Panc1 (cell line): ENCODE measurements around the gene CENPE. TPM values are rescaled to one million over a fixed set of nuclear protein-coding genes. Genes with fewer than 3 reads are reported as not detected.

Source experiments
- ATAC-seq: fragments of 200-7000 bp; cut with Tn5 transposase; 2 replicates; pipeline ENCODE4 v1.9.1; 2020; ENCODE audit warnings: mild to moderate bottlenecking, moderate library complexity
- BruUV-seq: library from RNA; stranded (reverse); fragments of 400-500 nt; replicated peaks from 2 replicates; lab custom pipeline; 2021; lab: Mats Ljungman, UMichigan
- CTCF ChIA-PET: fragments of 300-600 bp; sonication (Branson Sonifier 250); formaldehyde crosslinking; loops from one replicate; lab custom pipeline; 2022; ENCODE audit warnings: antibody characterized with exemption; lab: Charles Lee
- POLR2A ChIA-PET: fragments of 300-600 bp; sonication (Branson Sonifier 250); formaldehyde crosslinking; loops from one replicate; lab custom pipeline; 2022; ENCODE audit warnings: antibody characterized with exemption; lab: Charles Lee
- DNase-seq: peaks from one replicate; pipeline ENCODE4 v3.0.0-alpha.2; 2010; ENCODE audit warnings: low read depth, low spot score
- H3K27ac ChIP-seq: 2 replicates; pipeline ENCODE4 v1.5.1; 2011; ENCODE audit warnings: mild to moderate bottlenecking, low read length, inconsistent platforms
- H3K27me3 ChIP-seq: fragments of 200-500 bp; sonication (Bioruptor generic); 2 replicates; pipeline ENCODE4 v1.6.0; 2014; ENCODE audit warnings: low read length, inconsistent platforms; ENCODE audit not compliant: control insufficient read depth, insufficient read depth
- H3K36me3 ChIP-seq: fragments of 200-500 bp; sonication (Bioruptor generic); 2 replicates; pipeline ENCODE4 v1.5.1; 2014; ENCODE audit warnings: inconsistent platforms, mild to moderate bottlenecking, low read length, moderate library complexity; ENCODE audit not compliant: control insufficient read depth, insufficient read depth
- H3K4me1 ChIP-seq: 2 replicates; pipeline ENCODE4 v1.5.1; 2011; ENCODE audit warnings: inconsistent platforms, mild to moderate bottlenecking, low read length, moderate library complexity; ENCODE audit not compliant: control insufficient read depth, insufficient read depth
- H3K4me3 ChIP-seq, 2 experiments: 2 replicates each; pipeline ENCODE4 v1.5.1; 2011 to 2012; ENCODE audit warnings: low read depth in 2 of 2, low read length in 2 of 2, mild to moderate bottlenecking in 2 of 2, inconsistent platforms in 1 of 2, moderate library complexity in 1 of 2
- H3K9me3 ChIP-seq: fragments of 200-500 bp; sonication (Bioruptor generic); 2 replicates; pipeline ENCODE4 v1.5.1; 2014; ENCODE audit warnings: low read depth, mild to moderate bottlenecking, inconsistent platforms, low read length, moderate library complexity; ENCODE audit not compliant: control insufficient read depth, insufficient read depth
- POLR2AphosphoS5 ChIP-seq: IDR thresholded peaks from 2 replicates; pipeline ENCODE4 v1.6.1; 2012; ENCODE audit warnings: mild to moderate bottlenecking, low read depth, low read length, moderate library complexity
- SIN3A ChIP-seq: IDR thresholded peaks from 2 replicates; pipeline ENCODE4 v1.6.1; 2012; ENCODE audit warnings: low read depth, mild to moderate bottlenecking, low read length, moderate library complexity, borderline replicate concordance; ENCODE audit not compliant: insufficient read depth
- TCF7L2 ChIP-seq: IDR thresholded peaks from 2 replicates; pipeline ENCODE4 v1.6.1; 2011; ENCODE audit warnings: mild to moderate bottlenecking, low read depth, low read length, inconsistent platforms
- in situ Hi-C: cut with HindIII; loops from 2 replicates; pipeline ENCODE4 v1.10.0; 2016; ENCODE audit warnings: low sequenced_read_pairs, low pct_unique_long_range_greater_than_20kb
- intact Hi-C: fragments of 100-400 bp; cut with micrococcal nuclease; formaldehyde crosslinking; loops from one replicate; pipeline ENCODE4 v1.10.0; 2022; ENCODE audit not compliant: unreplicated experiment
- total RNA-seq: library from RNA; stranded (reverse); gene quantifications from one replicate; pipeline ENCODE4 v1.2.1, GENCODE V29; 2021; ENCODE audit not compliant: unreplicated experiment
- TF ChIP-seq, protein P1 (sequence below), 2 experiments: IDR thresholded peaks; 2 replicates each; pipeline ENCODE4 v1.6.1; 2011 to 2012; ENCODE audit warnings: low read depth in 2 of 2, control low read depth in 1 of 2, low read length in 1 of 2, mild to moderate bottlenecking in 1 of 2, moderate library complexity in 1 of 2; ENCODE audit not compliant: insufficient read depth in 1 of 2
- TF ChIP-seq, protein P2 (sequence below): fragments of 450-650 bp; IDR thresholded peaks from 2 replicates; pipeline ENCODE4 v1.5.1; 2017; ENCODE audit warnings: mild to moderate bottlenecking

The CENPE gene
- total RNA-seq, 1 experiment from 2014 or later, result 25.2 TPM

DNA sequence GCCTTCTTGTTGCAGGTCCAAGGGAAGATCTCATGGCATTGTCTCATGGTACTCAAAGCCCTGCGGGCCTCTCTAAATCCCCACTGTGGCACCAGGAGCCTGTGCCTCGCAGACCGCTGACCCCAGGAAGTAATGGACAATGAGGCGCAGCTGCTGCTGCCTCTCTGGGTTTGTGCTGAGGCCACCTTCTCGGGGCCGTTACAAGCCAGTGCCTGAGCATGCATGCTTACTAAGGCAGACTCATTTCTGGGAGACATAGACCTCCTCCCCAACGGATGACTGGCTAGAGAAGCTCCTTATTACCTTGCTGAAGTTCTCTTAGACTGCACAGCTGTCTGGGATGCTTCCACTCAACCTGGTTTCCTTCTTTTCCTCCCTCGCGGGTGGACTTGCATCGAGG, 99.8 kb downstream of the CENPE start:
- intact Hi-C loops, result loop anchor here (5.0 to 10.0 kb wide), 2 partner anchors 476 to 674 kb away; no protein-coding TSS in a partner anchor
- in situ Hi-C loops, result no loop called here
- Histone ChIP-seq H3K36me3 (no peaks in the 10 kb centered on the region), H3K4me1 (no peaks in the 10 kb centered on the region; the same call in 1 of the 2 replicates), H3K27ac (no peak overlapping the region), H3K27me3 (no peaks in the 10 kb centered on the region), H3K9me3 (no peaks in the 10 kb centered on the region), H3K4me3 (no peak overlapping the region)
- no peak for ATAC-seq
- CTCF ChIA-PET, result no interaction called here
- BruUV-seq, result no TSS peak
- TF ChIP-seq TCF7L2, result no peak
- TF ChIP-seq, protein P1, sequence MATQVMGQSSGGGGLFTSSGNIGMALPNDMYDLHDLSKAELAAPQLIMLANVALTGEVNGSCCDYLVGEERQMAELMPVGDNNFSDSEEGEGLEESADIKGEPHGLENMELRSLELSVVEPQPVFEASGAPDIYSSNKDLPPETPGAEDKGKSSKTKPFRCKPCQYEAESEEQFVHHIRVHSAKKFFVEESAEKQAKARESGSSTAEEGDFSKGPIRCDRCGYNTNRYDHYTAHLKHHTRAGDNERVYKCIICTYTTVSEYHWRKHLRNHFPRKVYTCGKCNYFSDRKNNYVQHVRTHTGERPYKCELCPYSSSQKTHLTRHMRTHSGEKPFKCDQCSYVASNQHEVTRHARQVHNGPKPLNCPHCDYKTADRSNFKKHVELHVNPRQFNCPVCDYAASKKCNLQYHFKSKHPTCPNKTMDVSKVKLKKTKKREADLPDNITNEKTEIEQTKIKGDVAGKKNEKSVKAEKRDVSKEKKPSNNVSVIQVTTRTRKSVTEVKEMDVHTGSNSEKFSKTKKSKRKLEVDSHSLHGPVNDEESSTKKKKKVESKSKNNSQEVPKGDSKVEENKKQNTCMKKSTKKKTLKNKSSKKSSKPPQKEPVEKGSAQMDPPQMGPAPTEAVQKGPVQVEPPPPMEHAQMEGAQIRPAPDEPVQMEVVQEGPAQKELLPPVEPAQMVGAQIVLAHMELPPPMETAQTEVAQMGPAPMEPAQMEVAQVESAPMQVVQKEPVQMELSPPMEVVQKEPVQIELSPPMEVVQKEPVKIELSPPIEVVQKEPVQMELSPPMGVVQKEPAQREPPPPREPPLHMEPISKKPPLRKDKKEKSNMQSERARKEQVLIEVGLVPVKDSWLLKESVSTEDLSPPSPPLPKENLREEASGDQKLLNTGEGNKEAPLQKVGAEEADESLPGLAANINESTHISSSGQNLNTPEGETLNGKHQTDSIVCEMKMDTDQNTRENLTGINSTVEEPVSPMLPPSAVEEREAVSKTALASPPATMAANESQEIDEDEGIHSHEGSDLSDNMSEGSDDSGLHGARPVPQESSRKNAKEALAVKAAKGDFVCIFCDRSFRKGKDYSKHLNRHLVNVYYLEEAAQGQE (IDR thresholded peaks at IDR 0.05; ENCODE audit: insufficient read depth in 1 of 2, low read depth in 2 of 2, low read length in 1 of 2), result no peak
- TF ChIP-seq, protein P2, sequence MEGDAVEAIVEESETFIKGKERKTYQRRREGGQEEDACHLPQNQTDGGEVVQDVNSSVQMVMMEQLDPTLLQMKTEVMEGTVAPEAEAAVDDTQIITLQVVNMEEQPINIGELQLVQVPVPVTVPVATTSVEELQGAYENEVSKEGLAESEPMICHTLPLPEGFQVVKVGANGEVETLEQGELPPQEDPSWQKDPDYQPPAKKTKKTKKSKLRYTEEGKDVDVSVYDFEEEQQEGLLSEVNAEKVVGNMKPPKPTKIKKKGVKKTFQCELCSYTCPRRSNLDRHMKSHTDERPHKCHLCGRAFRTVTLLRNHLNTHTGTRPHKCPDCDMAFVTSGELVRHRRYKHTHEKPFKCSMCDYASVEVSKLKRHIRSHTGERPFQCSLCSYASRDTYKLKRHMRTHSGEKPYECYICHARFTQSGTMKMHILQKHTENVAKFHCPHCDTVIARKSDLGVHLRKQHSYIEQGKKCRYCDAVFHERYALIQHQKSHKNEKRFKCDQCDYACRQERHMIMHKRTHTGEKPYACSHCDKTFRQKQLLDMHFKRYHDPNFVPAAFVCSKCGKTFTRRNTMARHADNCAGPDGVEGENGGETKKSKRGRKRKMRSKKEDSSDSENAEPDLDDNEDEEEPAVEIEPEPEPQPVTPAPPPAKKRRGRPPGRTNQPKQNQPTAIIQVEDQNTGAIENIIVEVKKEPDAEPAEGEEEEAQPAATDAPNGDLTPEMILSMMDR, result no peak
- TF ChIP-seq SIN3A, result no peak
- DNase-seq, result no peak
- POLR2A ChIA-PET, result no interaction called here

DNA sequence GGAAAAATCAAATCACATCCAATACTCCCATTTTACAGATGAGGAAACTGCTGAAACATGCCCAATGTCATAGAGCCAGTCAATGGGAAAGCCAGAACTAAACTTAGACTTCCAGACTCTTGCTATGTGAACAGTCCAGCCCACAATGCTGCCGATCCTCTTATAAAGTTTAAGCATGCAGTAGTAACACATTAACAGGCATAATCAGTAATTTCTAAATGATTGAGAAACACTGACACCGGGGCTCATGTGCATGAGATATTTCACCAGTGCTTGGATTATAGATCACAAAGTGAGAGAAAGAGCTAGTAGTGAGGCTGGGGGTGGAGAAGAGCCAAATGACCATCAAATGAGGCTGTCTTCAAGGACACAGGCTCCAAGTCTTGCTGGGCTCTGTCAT, 101.0 kb downstream of the CENPE start:
- TF ChIP-seq, protein P2, result no peak
- no peak for TF ChIP-seq POLR2AphosphoS5
- no peak for TF ChIP-seq TCF7L2
- TF ChIP-seq, protein P1 (IDR thresholded peaks at IDR 0.05; ENCODE audit: insufficient read depth in 1 of 2, low read depth in 2 of 2, low read length in 1 of 2), result no peak
- TF ChIP-seq SIN3A, result no peak
- ChIA-PET POLR2A (no interaction called here), CTCF (no interaction called here)
- Histone ChIP-seq H3K9me3 (no peaks in the 10 kb centered on the region), H3K4me1 (no peaks in the 10 kb centered on the region; the same call in 1 of the 2 replicates), H3K36me3 (no peaks in the 10 kb centered on the region), H3K27me3 (no peaks in the 10 kb centered on the region), H3K4me3 (no peak overlapping the region), H3K27ac (no peak overlapping the region)
- intact Hi-C loops (loop anchor here (5.0 to 10.0 kb wide), 2 partner anchors 475 to 672 kb away; no protein-coding TSS in a partner anchor), in situ Hi-C loops (no loop called here)
- no TSS peak for BruUV-seq
- ATAC-seq (no peak), DNase-seq (no peak)
